HCT116 (cell line): ENCODE measurements around the gene RGS2. TPM values are rescaled to one million over a fixed set of nuclear protein-coding genes. Genes with fewer than 3 reads are reported as not detected.

ENCODE experiments used
- ATAC-seq: fragments of 200-7000 bp; cut with Tn5 transposase; 2 replicates; pipeline ENCODE4 v1.9.1; 2020; ENCODE audit warnings: mild to moderate bottlenecking, moderate library complexity
- BruUV-seq: library from RNA; stranded (reverse); fragments of 400-500 nt; replicated peaks from 2 replicates; lab custom pipeline; 2021; lab: Mats Ljungman, UMichigan
- CTCF ChIA-PET: fragments of 300-600 bp; sonication (Branson Sonifier 250); formaldehyde crosslinking; loops from one replicate; lab custom pipeline; 2021; ENCODE audit warnings: antibody characterized with exemption; lab: Charles Lee
- POLR2A ChIA-PET: fragments of 300-600, 350-600 bp; sonication (Branson Sonifier 250); formaldehyde crosslinking; loops from one replicate; lab custom pipeline; 2021; ENCODE audit warnings: antibody characterized with exemption; lab: Charles Lee
- RAD21 ChIA-PET, 2 experiments: fragments of 300-600 bp; sonication (Branson Sonifier 250); formaldehyde crosslinking; loops; one replicate each; lab custom pipeline; 2023; ENCODE audit warnings: low total read pairs in 2 of 2; ENCODE audit not compliant: uncharacterized antibody in 2 of 2, unreplicated experiment in 2 of 2, low non-redundant PET in 1 of 2; lab: Charles Lee
- DNase-seq: peaks from one replicate; pipeline ENCODE4 v3.0.0-alpha.2; 2010; ENCODE audit warnings: low read depth, low spot score
- H2AFZ ChIP-seq: fragments of 200-600 bp; shearing (Covaris generic), sonication (generic); 2 replicates; pipeline ENCODE4 v1.6.1; 2017; ENCODE audit warnings: low read depth, mixed run types, mixed read lengths, antibody characterized with exemption, low read length; ENCODE audit not compliant: poor library complexity, severe bottlenecking
- H3K27ac ChIP-seq: 2 replicates; pipeline ENCODE4 v1.5.1; 2012; ENCODE audit warnings: low read depth, low read length
- H3K27me3 ChIP-seq: fragments of 200-600 bp; sonication (generic); 2 replicates; pipeline ENCODE4 v1.6.1; 2016; ENCODE audit warnings: mixed run types, low read length, mixed read lengths; ENCODE audit not compliant: insufficient read depth
- H3K36me3 ChIP-seq, 2 experiments: fragments of 200-500 bp in 1 of 2; fragments of 200-600 bp in 1 of 2; sonication (Bioruptor generic) in 1 of 2; sonication (generic) in 1 of 2; 2 replicates each; pipeline versions ENCODE4 v1.5.1 to v1.6.1; 2014 to 2016; ENCODE audit warnings: low read length in 2 of 2, inconsistent platforms in 1 of 2, mixed read lengths in 1 of 2, mixed run types in 1 of 2; ENCODE audit not compliant: insufficient read depth in 2 of 2, control insufficient read depth in 1 of 2
- H3K4me1 ChIP-seq, 2 experiments: fragments of 200-600 bp in 1 of 2; sonication (generic) in 1 of 2; 2 replicates each; pipeline versions ENCODE4 v1.5.1 to v1.6.1; 2012 to 2017; ENCODE audit warnings: low read length in 2 of 2, inconsistent platforms in 1 of 2, mild to moderate bottlenecking in 1 of 2, mixed read lengths in 1 of 2, mixed run types in 1 of 2, moderate library complexity in 1 of 2; ENCODE audit not compliant: insufficient read depth in 2 of 2, control insufficient read depth in 1 of 2
- H3K4me2 ChIP-seq: fragments of 200-600 bp; sonication (generic); 2 replicates; pipeline ENCODE4 v1.6.1; 2017; ENCODE audit warnings: mixed run types, low read length, mixed read lengths
- H3K4me3 ChIP-seq, 2 experiments: fragments of 200-600 bp in 1 of 2; sonication (generic) in 1 of 2; replicated peaks in 1 of 2; 2 replicates each; pipeline ENCODE4 v1.5.1; 2011 to 2016; ENCODE audit warnings: low read length in 2 of 2, control low read depth in 1 of 2, low read depth in 1 of 2, mild to moderate bottlenecking in 1 of 2, mixed read lengths in 1 of 2, mixed run types in 1 of 2
- H3K79me2 ChIP-seq: fragments of 200-600 bp; sonication (generic); 2 replicates; pipeline ENCODE4 v1.6.1; 2017; ENCODE audit warnings: mild to moderate bottlenecking, mixed run types, low read length, moderate library complexity, mixed read lengths; ENCODE audit not compliant: insufficient read depth
- H3K9ac ChIP-seq: fragments of 200-600 bp; sonication (generic); 2 replicates; pipeline ENCODE4 v1.6.1; 2016; ENCODE audit warnings: low read length, mixed read lengths
- H3K9me2 ChIP-seq: fragments of 200-600 bp; sonication (generic), shearing (Covaris generic); 2 replicates; pipeline ENCODE4 v1.6.1; 2017; ENCODE audit warnings: mixed run types, mild to moderate bottlenecking, moderate library complexity; ENCODE audit not compliant: insufficient read depth
- H3K9me3 ChIP-seq, 2 experiments: fragments of 200-500 bp in 1 of 2; fragments of 200-600 bp in 1 of 2; sonication (Bioruptor generic) in 1 of 2; sonication (generic) in 1 of 2; 2 replicates each; pipeline ENCODE4 v1.6.1; 2014 to 2017; ENCODE audit warnings: low read length in 2 of 2, mixed read lengths in 2 of 2, inconsistent platforms in 1 of 2, low read depth in 1 of 2, mild to moderate bottlenecking in 1 of 2, mixed run types in 1 of 2, moderate library complexity in 1 of 2; ENCODE audit not compliant: control insufficient read depth in 1 of 2, insufficient read depth in 1 of 2
- H4K20me1 ChIP-seq: fragments of 200-600 bp; sonication (generic), shearing (Covaris generic); 2 replicates; pipeline ENCODE4 v1.6.1; 2017; ENCODE audit warnings: mixed run types, mild to moderate bottlenecking, moderate library complexity; ENCODE audit not compliant: insufficient read depth
- CBX3 ChIP-seq: IDR thresholded peaks from 2 replicates; pipeline ENCODE4 v1.6.1; 2012; ENCODE audit warnings: low read depth
- CEBPB ChIP-seq: IDR thresholded peaks from 2 replicates; pipeline ENCODE4 v1.6.1; 2012; ENCODE audit warnings: low read depth
- ELF1 ChIP-seq: IDR thresholded peaks from 2 replicates; pipeline ENCODE4 v1.6.1; 2012; ENCODE audit warnings: low read depth, borderline replicate concordance
- EZH2 ChIP-seq: fragments of 200-600 bp; sonication (generic); IDR thresholded peaks from 2 replicates; pipeline ENCODE4 v1.6.1; 2017; ENCODE audit warnings: antibody characterized with exemption, mixed run types
- POLR2AphosphoS5 ChIP-seq: IDR thresholded peaks from 2 replicates; pipeline ENCODE4 v1.6.1; 2011; ENCODE audit warnings: mild to moderate bottlenecking, low read depth, low read length, moderate library complexity
- SP1 ChIP-seq: IDR thresholded peaks from 2 replicates; pipeline ENCODE4 v1.6.1; 2012; ENCODE audit warnings: low read depth
- TCF7L2 ChIP-seq: IDR thresholded peaks from 2 replicates; pipeline ENCODE4 v1.7.0; 2011; ENCODE audit warnings: borderline replicate concordance, inconsistent platforms; ENCODE audit not compliant: insufficient read depth, insufficient read length; ENCODE audit errors: extremely low read depth
- YY1 ChIP-seq: IDR thresholded peaks from 2 replicates; pipeline ENCODE4 v1.6.1; 2011; ENCODE audit warnings: low read length, low read depth, moderate library complexity, mild to moderate bottlenecking; ENCODE audit not compliant: insufficient replicate concordance; ENCODE audit errors: extremely low read depth
- intact Hi-C: fragments of 100-400 bp; cut with micrococcal nuclease; formaldehyde crosslinking; loops from 2 replicates; pipeline ENCODE4 v1.10.0; 2022
- total RNA-seq: library from RNA; stranded (reverse); gene quantifications from one replicate; pipeline ENCODE4 v1.2.1, GENCODE V29; 2021; ENCODE audit not compliant: unreplicated experiment
- TF ChIP-seq, protein P1 (sequence below): IDR thresholded peaks from 2 replicates; pipeline ENCODE4 v1.6.1; 2012

Gene RGS2
- total RNA-seq, 1 experiment from 2014 or later, result 21.1 TPM

GRCh38 chr1:192801451-192801850, 7.4 kb upstream of the RGS2 start:
- no peaks in the 10 kb centered on the region for H3K9me3 ChIP-seq
- BruUV-seq, result no TSS peak
- no peak overlapping the region for H3K4me3 ChIP-seq
- no peak overlapping the region for H3K4me2 ChIP-seq
- no peak for ATAC-seq
- H3K4me1 ChIP-seq, result peaks cover 0 to 6% of the 10 kb centered on the region in 2 experiments; a peak in 1 of 4 replicates
- intact Hi-C loops, result no loop called here
- H2AFZ ChIP-seq, result no peak overlapping the region
- H3K27me3 ChIP-seq, result no peaks in the 10 kb centered on the region
- H4K20me1 ChIP-seq, result no peaks in the 10 kb centered on the region
- no peak for DNase-seq
- ChIA-PET CTCF (no interaction called here), POLR2A (no interaction called here), RAD21 (no interaction called here)
- no peak overlapping the region for H3K27ac ChIP-seq
- H3K9me2 ChIP-seq, result no peaks in the 10 kb centered on the region
- H3K36me3 ChIP-seq, result no peaks in the 10 kb centered on the region
- H3K9ac ChIP-seq, result no peak overlapping the region
- no peaks in the 10 kb centered on the region for H3K79me2 ChIP-seq
- TF ChIP-seq, protein P1, sequence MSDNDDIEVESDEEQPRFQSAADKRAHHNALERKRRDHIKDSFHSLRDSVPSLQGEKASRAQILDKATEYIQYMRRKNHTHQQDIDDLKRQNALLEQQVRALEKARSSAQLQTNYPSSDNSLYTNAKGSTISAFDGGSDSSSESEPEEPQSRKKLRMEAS, result no peak
- TF ChIP-seq YY1, result no peak
- no peak for TF ChIP-seq CEBPB
- no peak for TF ChIP-seq SP1
- no peak for TF ChIP-seq TCF7L2
- TF ChIP-seq POLR2AphosphoS5, result no peak
- no peak for TF ChIP-seq EZH2
- no peak for TF ChIP-seq CBX3
- TF ChIP-seq ELF1, result no peak

DNA sequence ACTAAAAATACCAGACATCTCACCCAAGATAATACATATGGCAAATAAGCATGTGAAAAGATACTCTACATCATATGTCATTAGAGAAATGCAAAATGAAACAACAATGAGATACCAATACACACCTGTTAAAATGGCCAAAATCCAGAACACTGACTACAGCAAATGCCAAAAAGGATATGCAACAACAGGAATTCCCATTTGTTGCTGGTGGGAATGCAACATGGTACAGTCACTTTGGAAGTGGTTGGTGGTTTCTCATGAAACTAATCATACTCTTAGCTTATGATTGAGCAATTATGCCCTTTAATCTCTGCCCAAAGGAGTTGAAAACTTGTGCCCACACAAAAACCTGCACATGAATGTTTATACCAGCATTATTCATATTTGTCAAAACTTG, 6.4 kb upstream of the RGS2 start:
- H2AFZ ChIP-seq, result no peak overlapping the region
- intact Hi-C loops, result no loop called here
- no peaks in the 10 kb centered on the region for H3K9me3 ChIP-seq
- ATAC-seq (no peak), DNase-seq (no peak)
- H3K9ac ChIP-seq, result no peak overlapping the region
- POLR2A ChIA-PET, result no interaction called here
- BruUV-seq, result no TSS peak
- no peaks in the 10 kb centered on the region for H3K79me2 ChIP-seq
- CTCF ChIA-PET, result interaction anchor here (1.2 kb wide), 1 partner anchor 217 kb away, joined by 5 read pairs; no protein-coding TSS in a partner anchor
- TF ChIP-seq CEBPB, result no peak
- RAD21 ChIA-PET, result no interaction called here
- H3K4me2 ChIP-seq, result no peak overlapping the region
- H3K4me3 ChIP-seq, result no peak overlapping the region
- H3K27me3 ChIP-seq, result no peaks in the 10 kb centered on the region
- no peaks in the 10 kb centered on the region for H3K36me3 ChIP-seq
- H4K20me1 ChIP-seq, result no peaks in the 10 kb centered on the region
- H3K27ac ChIP-seq, result no peak overlapping the region
- H3K9me2 ChIP-seq, result no peaks in the 10 kb centered on the region
- H3K4me1 ChIP-seq, result peaks cover 4 to 12% of the 10 kb centered on the region in 2 experiments; a peak in 3 of 4 replicates
